ENCODE results near the gene IQGAP1. TPM values are rescaled to one million over a fixed set of nuclear protein-coding genes. Genes with fewer than 3 reads are reported as not detected.

IQGAP1 gene
- total RNA-seq, 6 experiments from 2014 or later, result 12.2 to 43.7 (median 26.3) TPM

- no peaks in the 10 kb centered on the region for H3K4me1 ChIP-seq
- TF ChIP-seq POLR2A (IDR thresholded peaks at IDR 0.05) (no peak), CTCF (IDR thresholded peaks at IDR 0.05) (no peak)
- intact Hi-C loops (cut with DNase I), result no loop called here
- no peaks in the 10 kb centered on the region for H3K9me3 ChIP-seq
- ATAC-seq (no peak), DNase-seq (no peak)
- WGBS (ENCODE audit: insufficient coverage, low coverage, low lambda C conversion rate, missing lambda C conversion rate), result 89% methylated on average over 20 of the region's 21 CpGs
- no peak overlapping the region for H3K4me3 ChIP-seq
- no peak overlapping the region for H3K27ac ChIP-seq
- H3K36me3 ChIP-seq, result no peaks in the 10 kb centered on the region
- no peaks in the 10 kb centered on the region for H3K27me3 ChIP-seq
These were observed 39.0 kb upstream of the IQGAP1 start for GRCh38 chr15:90349072-90349471.

GRCh38 chr15:90349821-90350220 lies 38.2 kb upstream of the IQGAP1 start:
- H3K9me3 ChIP-seq, result no peaks in the 10 kb centered on the region
- DNase-seq, result no peak
- H3K4me3 ChIP-seq, result no peak overlapping the region
- H3K27ac ChIP-seq, result no peak overlapping the region
- 86% methylated on average over 9 of the region's 9 CpGs for WGBS (ENCODE audit: insufficient coverage, low coverage, low lambda C conversion rate, missing lambda C conversion rate)
- H3K27me3 ChIP-seq, result no peaks in the 10 kb centered on the region
- ATAC-seq, result no peak
- intact Hi-C loops (cut with DNase I), result no loop called here
- TF ChIP-seq CTCF (IDR thresholded peaks at IDR 0.05) (no peak), POLR2A (IDR thresholded peaks at IDR 0.05) (no peak)
- H3K36me3 ChIP-seq, result no peaks in the 10 kb centered on the region
- H3K4me1 ChIP-seq, result no peaks in the 10 kb centered on the region

- Histone ChIP-seq H3K36me3 (no peaks in the 10 kb centered on the region), H3K27ac (no peak overlapping the region), H3K4me1 (no peaks in the 10 kb centered on the region), H3K9me3 (no peaks in the 10 kb centered on the region), H3K27me3 (no peaks in the 10 kb centered on the region), H3K4me3 (peak overlapping the region; percentile 73 to 97 (median 95))
- no peak for DNase-seq
- intact Hi-C loops (cut with DNase I), result no loop called here
- peak; percentile 7 to 37 (median 20) for ATAC-seq
- TF ChIP-seq CTCF (IDR thresholded peaks at IDR 0.05), result no peak
- TF ChIP-seq POLR2A (IDR thresholded peaks at IDR 0.05), result no peak
- 24% methylated on average over 22 of the region's 25 CpGs for WGBS (ENCODE audit: insufficient coverage, low coverage, low lambda C conversion rate, missing lambda C conversion rate)
These were observed 36.4 kb upstream of the IQGAP1 start for GRCh38 chr15:90351479-90352106.

GRCh38 chr15:90352107-90352893 lies 35.7 kb upstream of the IQGAP1 start, which contains the start of gene ZNF774:
TSS of gene ZNF774 (plus strand) at chr15:90352284. CDS start at chr15:90354661, 2,377 bp downstream.
- H3K9me3 ChIP-seq, result no peaks in the 10 kb centered on the region
- ATAC-seq (peak; percentile 99 to 100 (median 100)), DNase-seq (peak; percentile 93 to 95 (median 93))
- no peaks in the 10 kb centered on the region for H3K27me3 ChIP-seq
- TF ChIP-seq CTCF (IDR thresholded peaks at IDR 0.05) (no peak), POLR2A (IDR thresholded peaks at IDR 0.05) (peak; percentile 61)
- H3K4me1 ChIP-seq, result no peaks in the 10 kb centered on the region
- peak within 1 kb of the TSS; percentile 73 to 97 (median 95) for H3K4me3 ChIP-seq
- no peaks in the 10 kb centered on the region for H3K36me3 ChIP-seq
- intact Hi-C loops (cut with DNase I), result no loop called here
- H3K27ac ChIP-seq, result peak within 1 kb of the TSS in 1 of 3 donors; percentile 54
- 1% methylated on average over 12 of the region's 53 CpGs for WGBS (ENCODE audit: insufficient coverage, low coverage, low lambda C conversion rate, missing lambda C conversion rate)
